ENCODE results near the gene VEZF1.

- TF ChIP-seq CTCF (IDR thresholded peaks at IDR 0.05; ENCODE audit: low read depth, low read length) (no peak), EZH2phosphoT487 (IDR thresholded peaks at IDR 0.05; ENCODE audit: low read depth) (no peak)
These were observed 3.5 kb upstream of the VEZF1 start for GRCh38 chr17:57991537-57991936.

Measured in OCI-LY3 (cell line).